Measurements from ENCODE around the gene HOXD8.

HOXD8 gene

GRCh38 chr2:176157499-176158185, 28.1 kb downstream of the HOXD8 start (continued):
- TF ChIP-seq BCL11B (tag by site-specific recombination; IDR thresholded peaks at IDR 0.05; ENCODE audit: low read depth) (peak; percentile 36; the same call in 1 of the 2 replicates), ZNF561 (tag by site-specific recombination; IDR thresholded peaks at IDR 0.05; ENCODE audit: borderline replicate concordance) (no peak), PRDM2 (tag by site-specific recombination; IDR thresholded peaks at IDR 0.05; ENCODE audit: borderline replicate concordance) (no peak), MYNN (tag by site-specific recombination; IDR thresholded peaks at IDR 0.05; ENCODE audit: borderline replicate concordance) (0 out of 2 replicates have a peak, but pooled peaks have one; percentile 18), ZNF10 (tag by site-specific recombination; IDR thresholded peaks at IDR 0.05) (no peak), ZNF37A (tag by site-specific recombination; IDR thresholded peaks at IDR 0.05) (no peak), GLI2 (tag by site-specific recombination; IDR thresholded peaks at IDR 0.05; ENCODE audit: borderline replicate concordance, low read depth) (0 out of 2 replicates have a peak, but pooled peaks have one; percentile 26), HOXA7 (CRISPR knock-in tag; IDR thresholded peaks at IDR 0.05; ENCODE audit: borderline replicate concordance) (no peak), PRDM1 (tag by site-specific recombination; IDR thresholded peaks at IDR 0.05) (no peak), ZFP41 (tag by site-specific recombination; IDR thresholded peaks at IDR 0.05; ENCODE audit: borderline replicate concordance) (no peak), SALL2 (tag by site-specific recombination; IDR thresholded peaks at IDR 0.05; ENCODE audit: borderline replicate concordance) (no peak), ZNF843 (tag by site-specific recombination; IDR thresholded peaks at IDR 0.05) (peak; percentile 92), ZNF558 (tag by site-specific recombination; IDR thresholded peaks at IDR 0.05) (no peak), ZNF169 (tag by site-specific recombination; IDR thresholded peaks at IDR 0.05) (no peak), ZNF157 (tag by site-specific recombination; IDR thresholded peaks at IDR 0.05) (no peak), ZNF521 (tag by site-specific recombination; IDR thresholded peaks at IDR 0.05) (no peak), GLIS2 (tag by site-specific recombination; IDR thresholded peaks at IDR 0.05) (no peak), ZNF223 (tag by site-specific recombination; IDR thresholded peaks at IDR 0.05) (no peak), ZNF704 (tag by site-specific recombination; IDR thresholded peaks at IDR 0.05) (no peak), ZNF239 (tag by site-specific recombination; IDR thresholded peaks at IDR 0.05) (no peak), ZNF624 (tag by site-specific recombination; IDR thresholded peaks at IDR 0.05) (no peak), ZNF621 (tag by site-specific recombination; IDR thresholded peaks at IDR 0.05) (no peak), ZBTB7A (tag by site-specific recombination; IDR thresholded peaks at IDR 0.05; ENCODE audit: low read depth) (no peak), BCL11A (tag by site-specific recombination; IDR thresholded peaks at IDR 0.05; ENCODE audit: low read depth) (peak; percentile 59; the same call in 1 of the 2 replicates), ZNF548 (tag by site-specific recombination; IDR thresholded peaks at IDR 0.05) (no peak), ZNF600 (tag by site-specific recombination; IDR thresholded peaks at IDR 0.05) (peak; percentile 62), ZNF610 (tag by site-specific recombination; IDR thresholded peaks at IDR 0.05; ENCODE audit: borderline replicate concordance) (peak; percentile 56), ZNF623 (tag by site-specific recombination; IDR thresholded peaks at IDR 0.05) (no peak), KLF16 (tag by site-specific recombination; IDR thresholded peaks at IDR 0.05) (peak; percentile 30; the same call in 1 of the 2 replicates), ZNF518A (tag by site-specific recombination; conservative IDR thresholded peaks at IDR 0.05; ENCODE audit: low read depth) (0 out of 2 replicates have a peak, but pooled peaks have one; percentile 14)
